HG02884 (cell line): Measurements from ENCODE around the gene FCN1.
"Not testable (repeated sequence)": the region's sequence is repeated elsewhere in the genome, so short reads cannot be mapped to it uniquely, and the experiment has no call there.

ENCODE experiments used
- ATAC-seq: cut with Tn5 transposase; IDR thresholded peaks from one replicate; pipeline ENCODE4 v1.9.1; 2021; ENCODE audit warnings: mild to moderate bottlenecking, moderate library complexity; ENCODE audit not compliant: unreplicated experiment

The FCN1 gene

DNA sequence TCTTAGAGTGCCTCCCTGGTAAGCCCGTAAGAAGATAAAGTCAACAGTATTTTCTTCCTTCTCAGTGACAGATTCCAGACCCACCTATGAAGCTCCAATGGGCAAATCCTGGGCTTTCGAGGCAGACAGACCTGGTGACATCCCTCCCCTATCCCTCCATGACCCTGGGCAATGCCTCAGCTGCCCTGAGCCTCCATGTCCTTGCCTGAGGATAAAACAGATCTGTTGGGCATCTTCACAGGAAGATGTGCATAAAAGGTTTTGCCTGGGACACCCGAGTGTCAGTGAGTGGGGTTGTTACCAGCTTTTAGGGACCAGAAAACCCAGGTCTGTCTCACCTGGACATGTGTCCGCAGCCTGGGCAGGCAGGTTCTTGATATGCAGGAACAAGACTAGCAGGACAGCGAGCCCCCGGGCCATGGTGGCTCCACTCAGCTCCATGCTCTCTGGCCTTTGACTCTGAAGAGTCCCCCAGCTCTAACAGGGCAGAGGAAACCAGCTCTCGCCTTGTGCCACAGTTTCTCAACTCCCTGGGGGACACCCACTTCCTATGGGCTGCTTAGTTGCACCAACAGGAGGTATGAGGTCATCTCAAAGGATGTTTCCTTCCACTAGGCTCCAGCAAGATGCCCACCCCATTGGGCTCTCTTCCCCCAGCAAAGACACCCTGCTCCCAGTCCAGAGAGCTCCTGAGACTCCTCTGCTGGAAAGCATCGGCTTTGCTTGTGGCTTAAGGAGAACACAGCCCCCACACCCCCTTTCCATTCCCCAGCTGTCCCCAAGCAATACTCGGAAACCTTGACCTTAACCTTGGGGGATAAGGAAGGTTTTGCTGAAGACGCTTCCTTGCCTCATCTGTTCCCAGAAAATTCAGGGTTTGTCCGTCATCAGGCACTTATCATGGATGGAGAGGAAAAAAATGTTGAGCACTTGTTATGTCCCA, at the start of gene FCN1:
FCN1 (minus strand) TSS at position 482 of the 943 bp plus-strand sequence; CDS start at position 441, 41 bp downstream.
- no peak for ATAC-seq

DNA sequence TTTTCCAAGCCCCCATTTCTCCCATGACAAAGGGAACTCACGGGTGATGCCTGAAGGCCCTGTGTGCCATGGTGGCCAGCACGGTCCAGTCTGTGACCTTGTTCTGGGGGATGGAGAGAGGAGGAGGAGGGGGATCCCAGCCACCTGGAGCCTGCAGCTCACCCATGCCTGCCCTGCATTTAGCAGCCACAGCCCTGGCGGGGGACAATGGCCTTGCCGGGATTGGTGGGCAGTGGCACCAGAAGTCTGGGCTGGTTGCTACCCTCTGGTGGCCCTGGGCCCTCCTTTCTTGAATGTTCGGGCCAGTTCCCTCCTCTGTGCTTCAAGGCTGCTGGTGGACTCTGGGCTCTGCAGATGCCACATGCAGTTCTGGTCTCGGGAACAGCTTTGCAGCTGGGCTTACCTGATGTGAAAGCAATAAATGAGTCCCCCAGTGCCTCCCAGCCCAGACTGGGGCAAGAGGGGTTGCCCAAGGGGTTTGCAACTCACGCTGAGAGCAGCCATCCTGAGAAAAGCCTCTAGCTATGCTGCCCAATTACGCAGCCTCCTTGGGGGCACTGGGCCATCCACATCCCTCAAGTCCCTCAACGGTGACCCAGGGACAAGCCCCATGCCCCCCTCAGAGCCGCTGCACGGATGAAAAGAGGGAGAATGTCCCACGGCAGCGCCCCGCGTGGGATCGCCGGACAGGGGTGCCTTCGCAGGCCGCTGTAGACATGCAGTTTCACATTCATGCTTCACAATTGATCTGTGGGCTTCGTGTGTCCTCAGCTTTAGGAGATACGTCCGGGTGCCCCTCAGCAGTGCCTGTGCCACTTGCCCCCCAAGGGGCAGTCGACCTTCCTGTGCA, 49.2 kb upstream of the FCN1 start:
- ATAC-seq: no peak

DNA sequence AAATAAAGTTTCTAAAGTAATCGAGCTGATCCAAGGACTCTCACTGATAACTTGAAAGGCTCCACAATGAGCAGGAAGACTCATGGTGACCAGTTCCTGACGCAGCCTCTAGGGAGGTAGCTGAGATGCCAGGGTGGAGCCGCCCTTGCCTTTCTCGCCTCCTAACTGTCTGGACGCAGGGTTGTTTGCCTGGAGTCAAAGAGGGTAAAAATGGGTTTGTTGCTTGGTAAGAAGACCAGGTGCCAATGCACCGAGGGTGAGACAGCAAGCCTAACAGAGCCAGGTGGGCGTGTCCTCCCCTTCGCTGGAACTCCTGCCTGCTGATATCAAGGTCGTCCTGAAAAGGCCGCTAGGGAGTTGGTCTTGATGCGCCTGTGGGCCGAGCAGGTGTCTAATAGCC, 48.6 kb upstream of the FCN1 start:
- no peak for ATAC-seq

DNA sequence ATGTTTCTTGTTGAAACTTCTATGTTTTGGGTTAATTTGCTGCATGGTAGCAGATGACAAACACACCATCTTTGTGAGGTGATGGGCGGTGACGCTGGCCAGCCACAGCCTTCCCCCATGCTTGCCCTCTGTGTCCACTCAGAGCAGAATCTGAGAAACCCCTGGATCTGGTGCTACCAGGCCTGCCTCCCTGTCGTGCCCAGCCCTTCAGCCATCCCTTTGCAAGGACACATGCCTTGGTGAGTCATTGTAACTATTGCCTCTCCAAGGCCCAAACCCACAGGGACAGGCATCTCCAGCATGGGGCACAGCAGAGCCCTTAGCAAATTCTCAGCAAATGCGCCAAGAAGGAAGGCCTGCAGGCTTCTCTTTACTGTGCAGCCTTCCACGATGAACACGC, 48.1 kb upstream of the FCN1 start:
- ATAC-seq: no peak

DNA sequence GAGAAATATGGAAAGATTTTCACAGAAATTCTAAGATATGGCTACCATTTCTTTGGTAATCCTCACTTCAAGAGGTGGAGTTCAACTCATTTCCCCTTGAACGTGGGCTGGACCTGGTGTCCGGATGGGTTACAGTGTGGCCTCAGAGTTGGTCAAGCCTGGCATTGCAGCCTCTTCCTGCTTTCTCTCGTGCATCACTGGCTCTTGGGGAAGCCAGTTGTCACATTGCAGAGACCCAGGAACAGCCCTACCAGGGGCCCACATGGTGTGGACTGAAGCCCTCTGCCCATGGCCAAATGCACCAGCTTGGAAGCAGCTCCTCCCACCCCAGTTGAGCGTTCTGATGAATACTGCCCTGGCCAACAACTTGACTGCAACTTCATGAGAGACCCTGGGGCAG, 47.7 kb upstream of the FCN1 start:
- no peak for ATAC-seq

DNA sequence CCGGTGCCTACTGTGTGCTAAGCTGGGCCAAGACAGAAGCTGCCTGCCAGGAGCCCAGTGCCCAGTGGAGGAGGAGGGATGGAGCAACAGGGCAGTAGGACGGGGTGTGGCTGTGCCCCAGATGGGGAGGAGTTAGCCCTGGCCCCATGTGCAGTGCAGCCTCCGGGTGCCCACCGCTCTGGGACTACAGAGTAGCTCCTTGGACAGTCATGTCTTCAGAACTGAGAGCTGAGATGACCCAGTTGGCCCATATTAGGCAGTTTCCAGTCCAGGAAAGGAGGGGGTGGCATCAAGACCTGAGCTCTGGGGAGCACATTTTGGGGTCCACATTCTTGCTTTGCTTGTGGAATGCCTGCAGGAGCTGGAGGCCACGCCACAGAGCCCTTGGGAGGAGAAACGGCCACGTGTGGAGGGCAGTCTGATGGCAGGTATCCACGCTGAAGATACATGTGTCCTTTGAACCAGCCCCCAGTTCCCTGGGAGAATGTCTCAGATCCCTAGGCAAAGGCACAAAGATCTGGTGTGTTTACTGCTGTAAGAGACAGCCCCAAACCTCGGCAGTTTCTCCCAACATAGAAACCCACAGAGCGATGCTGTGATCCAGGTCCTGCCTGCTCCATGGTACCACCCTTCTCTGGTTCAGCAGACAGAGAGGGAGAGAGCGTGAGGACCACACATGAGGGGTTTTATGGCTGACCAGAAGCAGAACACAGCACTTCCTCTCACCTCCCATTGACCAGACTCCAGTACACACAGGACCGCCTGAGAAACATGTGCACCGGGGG, 46.8 kb upstream of the FCN1 start:
- no peak for ATAC-seq

DNA sequence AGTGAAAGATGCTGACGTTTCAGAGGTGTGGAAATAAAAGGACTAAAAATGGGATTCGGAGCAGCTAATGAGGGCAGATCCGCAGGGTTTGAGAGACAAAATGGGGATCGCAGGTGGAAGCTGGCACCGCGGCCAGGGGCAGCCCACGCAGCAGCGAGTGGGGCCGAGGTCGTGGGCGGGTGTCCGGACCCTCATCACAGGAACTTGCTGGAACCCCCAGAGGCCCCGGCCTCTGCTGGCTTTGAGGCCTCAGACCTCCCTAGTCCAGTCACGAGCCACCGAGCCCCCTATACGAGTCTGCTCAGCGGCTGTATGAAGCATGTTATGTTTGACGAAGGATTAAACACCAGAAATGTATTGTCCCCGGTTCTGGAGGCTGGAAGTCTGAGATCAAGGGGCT, 45.8 kb upstream of the FCN1 start:
- ATAC-seq: no peak

DNA sequence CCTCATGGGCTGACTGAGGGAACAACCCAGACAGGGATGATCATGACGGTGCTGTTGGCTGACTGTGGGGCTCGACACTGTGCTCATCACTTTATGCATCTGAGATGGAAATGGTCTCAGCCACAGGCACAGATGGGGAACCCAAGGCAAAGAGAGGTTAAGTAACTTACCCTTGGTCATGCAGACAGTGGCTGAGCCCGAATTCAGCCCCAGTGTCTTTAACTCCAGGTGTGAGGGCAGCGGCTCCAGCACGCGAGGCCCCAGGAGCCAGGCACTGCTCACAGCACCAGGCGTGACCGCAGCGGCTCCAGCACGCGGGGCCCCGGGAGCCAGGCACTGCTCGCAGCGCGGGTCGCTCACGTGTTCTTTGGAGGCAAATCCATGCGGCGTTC, 45.3 kb upstream of the FCN1 start:
- ATAC-seq: no peak

DNA sequence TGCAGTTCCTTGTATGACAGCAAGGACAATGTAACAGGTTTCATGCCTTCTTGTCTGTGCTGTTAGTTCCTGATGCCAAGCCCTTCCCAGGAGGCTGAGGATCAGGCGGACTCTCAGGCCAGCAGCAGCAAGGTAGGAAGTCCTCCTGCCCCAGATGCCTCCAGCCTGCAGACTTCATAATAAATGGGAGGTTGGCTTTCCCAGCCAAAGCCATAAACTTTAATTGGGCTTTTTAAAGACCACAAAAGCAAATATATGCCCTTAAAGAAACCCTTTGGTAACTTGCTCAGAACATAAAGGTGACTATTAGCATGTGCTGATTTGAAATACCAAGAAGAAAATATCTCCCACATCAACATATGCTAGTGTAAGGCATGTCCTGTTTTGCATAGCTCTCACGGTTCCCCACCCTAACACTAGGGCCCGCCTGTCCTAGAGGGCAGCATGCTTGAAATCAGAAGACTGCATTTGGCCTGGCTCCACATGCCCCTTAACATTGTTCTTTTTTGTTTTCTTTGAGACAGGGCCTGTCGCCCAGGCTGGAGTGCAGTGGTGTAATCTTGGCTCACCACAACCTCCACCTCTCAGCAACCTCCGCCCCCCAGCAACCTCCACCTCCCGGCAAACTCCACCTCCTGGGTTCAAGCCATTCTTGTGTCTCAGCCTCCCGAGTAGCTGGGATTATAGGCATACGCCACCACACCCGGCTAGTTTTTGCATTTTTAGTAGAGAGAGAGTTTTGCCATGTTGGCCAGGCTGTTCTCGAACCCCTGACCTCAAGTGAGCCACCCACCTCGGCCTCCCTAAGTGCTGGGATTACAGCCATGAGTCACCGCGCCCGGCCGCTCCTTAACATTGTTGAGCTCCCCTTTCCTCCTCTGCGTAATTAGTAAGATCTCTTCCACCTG, 44.6 kb upstream of the FCN1 start:
- no peak for ATAC-seq

DNA sequence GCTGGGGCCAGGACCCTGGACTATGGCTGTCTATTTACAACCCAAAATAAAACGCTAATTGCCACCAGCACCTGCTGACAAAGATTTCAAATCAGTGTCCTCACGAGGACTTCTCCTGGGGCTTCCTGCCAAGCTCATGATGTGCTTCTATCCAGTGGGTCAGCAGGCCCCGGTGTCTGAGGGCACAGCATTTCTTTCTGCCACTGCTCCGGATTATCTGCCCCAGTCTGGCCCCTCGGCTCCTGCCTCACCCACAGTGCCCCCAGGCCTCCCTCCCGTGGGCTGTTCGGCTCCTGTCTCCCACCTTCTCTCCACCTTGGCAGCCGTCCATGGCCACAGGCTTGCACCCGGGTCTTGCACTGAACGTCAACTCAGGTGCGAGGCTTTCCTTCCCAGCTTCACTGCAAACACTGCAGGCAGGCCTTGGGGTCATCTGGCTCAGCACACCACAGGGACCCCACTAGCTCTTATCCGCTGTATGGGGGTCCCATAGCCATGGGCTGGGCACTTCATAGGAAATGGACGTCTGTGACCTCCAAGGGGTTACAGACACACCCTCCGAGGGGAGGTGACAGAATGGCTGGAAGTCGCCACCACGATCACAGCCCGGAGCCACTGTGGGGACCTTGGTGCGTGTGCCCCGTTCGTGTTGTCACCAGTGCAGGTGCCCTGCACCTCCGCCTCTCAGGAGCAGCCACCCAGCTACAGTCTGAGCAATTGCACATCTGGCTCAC, 43.8 kb upstream of the FCN1 start:
- no peak for ATAC-seq

DNA sequence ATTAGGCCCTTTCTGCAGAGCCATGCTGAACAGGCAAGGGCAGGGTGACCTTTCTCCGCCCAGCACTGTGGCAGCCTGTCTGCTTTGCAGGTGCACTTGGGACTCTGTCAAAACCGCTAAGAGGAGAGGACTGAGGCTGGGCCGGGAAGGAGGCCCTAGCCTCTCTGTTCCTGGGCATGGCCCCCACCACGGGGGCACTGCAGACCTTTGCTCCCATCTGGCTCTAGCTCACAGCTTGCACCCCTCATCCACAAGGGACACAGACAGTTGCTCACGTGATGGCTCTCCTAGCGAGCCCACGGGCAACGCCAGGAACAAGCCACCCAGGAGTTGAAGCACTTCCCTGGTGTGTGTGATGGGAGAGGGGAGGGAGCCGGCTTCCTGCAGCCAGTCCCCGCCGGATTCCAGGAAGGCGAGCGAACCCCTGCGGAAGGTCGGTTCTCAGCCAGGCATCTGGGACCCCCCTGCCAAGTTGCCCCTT, 43.0 kb upstream of the FCN1 start:
- ATAC-seq: no peak

DNA sequence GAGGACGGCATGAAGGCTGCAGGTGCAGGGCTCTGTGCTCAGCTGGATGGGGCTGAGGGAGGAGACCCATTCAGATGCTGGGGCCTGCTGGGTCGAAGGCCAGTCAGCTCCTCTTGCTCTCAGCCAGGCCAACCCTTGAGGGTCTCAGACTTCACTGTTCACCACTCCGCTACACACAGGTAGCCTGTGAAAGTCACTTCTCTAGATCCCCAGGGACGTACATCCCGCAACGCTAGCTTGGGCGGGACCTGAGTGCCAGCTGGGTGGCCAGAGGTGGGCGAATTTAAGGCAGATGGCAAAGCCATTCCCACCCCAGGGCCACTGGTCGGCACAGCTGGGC, 42.2 kb upstream of the FCN1 start:
- ATAC-seq: no peak

DNA sequence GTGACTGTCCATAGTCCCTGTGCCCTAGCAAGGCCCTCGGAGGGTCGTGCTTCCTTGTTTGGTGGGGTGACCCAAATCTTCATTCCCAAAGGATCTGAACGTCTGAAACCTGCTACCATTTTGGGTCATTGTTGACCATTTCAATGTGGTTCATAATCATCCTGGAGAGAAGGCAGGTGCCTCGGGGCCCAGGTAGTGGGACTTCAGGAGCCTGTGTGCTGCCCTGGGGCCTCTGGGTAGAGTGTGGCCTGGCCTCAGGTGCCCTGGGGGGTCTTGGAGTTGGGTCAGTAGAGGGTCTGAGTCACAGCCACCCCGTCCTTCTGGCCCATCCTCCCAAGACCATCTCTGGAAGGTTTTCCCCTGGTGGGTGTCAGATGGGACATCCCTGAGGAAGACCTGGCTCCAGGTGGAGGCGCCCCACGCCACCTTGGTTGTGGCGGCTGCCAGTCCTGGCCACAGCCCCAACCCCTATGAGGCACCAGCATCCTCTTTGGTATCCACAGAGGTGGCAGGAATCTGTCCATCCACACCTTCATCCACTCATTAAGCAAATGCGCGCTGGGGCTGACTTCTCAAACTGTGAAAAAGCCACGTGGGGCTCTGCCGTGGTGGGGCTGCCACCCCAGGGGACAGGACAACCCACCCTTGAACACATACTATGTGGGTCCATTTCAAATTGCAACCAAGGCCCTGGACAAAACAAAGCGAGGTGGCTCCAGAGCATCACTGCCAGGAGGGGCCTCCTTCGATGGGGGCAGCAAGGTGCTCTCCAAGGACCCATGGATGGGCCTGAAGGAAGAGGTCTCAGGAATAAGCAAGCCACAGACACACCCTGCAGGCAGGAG, 41.6 kb upstream of the FCN1 start:
- ATAC-seq: no peak

DNA sequence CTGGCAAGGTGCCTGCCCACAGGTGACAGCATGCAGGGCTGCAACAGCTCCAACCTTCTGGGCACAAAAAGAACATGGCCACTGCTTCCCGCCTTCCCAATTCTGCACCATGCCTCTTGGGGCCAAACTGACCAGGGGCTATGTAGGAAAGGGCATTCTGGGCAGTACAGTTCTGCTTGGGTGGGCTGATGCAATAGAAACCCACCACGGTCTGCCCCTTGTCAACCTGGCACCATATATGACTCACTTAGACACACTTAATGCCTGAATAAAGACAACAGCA, 40.2 kb upstream of the FCN1 start:
- ATAC-seq: no peak

DNA sequence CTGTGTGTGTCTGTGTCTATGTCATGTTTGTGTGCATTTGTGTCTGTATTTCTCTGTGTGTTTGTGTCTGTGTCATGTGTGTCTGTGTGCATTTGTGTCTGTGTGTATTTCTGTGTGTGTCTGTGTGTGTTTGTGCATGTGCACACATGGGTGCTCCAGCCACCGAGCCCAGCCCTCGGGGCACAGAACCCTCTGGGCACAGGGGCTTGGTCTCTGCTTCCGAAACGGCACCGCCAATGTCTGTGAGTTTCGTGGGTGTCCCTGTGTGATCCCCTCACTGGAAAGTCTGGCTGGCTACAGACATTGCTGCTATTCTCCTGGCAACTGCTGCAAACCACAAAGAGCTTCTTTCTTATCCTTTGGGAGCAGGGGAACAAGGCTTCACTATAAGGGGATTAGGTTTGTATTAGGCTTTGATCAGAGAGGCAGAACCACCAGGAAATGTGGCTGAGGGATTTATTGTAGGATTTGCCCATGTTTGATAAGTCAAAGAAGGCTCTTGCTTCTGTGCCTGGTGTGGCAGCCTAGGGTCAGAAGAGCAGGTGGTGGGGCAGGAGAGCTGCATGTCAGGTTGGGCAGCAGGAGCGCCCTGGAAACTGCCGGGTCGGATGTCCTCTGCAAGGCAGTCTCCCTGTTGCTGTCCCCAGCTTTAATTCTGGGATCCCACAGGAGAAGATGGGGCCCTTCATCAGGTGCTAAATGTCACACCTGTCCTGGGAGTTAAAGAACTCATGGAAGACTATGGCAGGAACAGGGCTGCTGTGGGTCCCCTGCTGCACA, 39.6 kb upstream of the FCN1 start:
- ATAC-seq: no peak

DNA sequence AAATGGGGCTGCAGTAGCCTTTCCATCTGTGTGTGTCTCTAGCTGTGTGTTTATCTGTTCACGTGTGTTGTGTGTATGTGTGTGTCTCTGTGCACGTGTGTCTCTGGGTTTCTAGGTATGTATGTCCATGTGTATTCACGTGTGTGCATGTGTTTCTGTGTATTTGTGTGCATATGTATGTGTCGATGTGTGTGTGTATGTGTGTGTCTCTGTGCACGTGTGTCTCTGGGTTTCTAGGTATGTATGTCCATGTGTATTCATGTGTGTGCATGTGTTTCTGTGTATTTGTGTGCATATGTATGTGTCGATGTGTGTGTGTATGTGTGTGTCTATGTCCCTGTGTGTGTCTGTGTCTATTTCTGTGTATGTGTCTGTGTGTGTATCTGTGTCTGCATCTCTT, 38.7 kb upstream of the FCN1 start:
- ATAC-seq: not testable (repeated sequence)

DNA sequence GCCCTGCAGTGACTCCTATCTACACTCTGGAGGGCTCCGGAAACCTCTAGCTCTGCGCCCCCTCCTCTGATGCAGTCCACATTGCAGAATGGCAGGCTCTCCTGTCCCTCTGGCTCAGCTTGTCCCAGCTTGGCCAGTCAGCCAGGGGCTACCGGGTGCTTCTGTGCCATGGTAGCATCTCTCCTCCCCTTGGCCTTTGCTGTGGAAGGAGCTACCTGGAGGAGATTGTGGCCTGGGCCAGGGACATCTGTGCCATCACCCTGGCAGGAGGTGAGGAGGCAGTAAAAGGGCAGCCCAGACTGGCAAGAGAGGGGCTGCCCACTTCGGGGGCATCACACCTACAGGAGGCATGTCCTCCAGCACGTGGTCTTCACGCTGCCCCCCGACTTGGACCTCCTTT, 38.1 kb upstream of the FCN1 start:
- ATAC-seq: no peak

DNA sequence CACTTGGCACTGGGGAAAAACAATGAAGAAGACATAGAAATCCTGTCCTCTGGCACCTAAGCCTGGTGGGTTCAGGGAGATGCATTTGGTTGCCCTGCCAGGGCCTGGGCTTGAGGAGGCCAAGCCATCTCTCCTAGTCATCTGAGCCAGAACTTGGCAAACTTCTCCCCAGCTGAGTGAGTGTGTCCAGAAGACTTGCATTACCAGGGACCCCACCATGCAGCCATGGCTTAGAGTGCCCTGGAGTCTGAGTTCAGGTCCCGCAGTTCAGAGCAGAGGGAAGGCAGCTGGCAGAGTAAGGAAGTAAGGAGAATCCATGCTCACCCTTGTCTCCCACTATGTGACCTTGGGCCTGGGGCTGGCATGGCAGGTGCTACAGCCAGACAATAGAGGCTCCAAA, 37.4 kb upstream of the FCN1 start:
- no peak for ATAC-seq
